IMR-90 (cell line): ENCODE measurements around the gene HOMEZ.

Experiments
- POLR2A ChIP-seq: IDR thresholded peaks from 2 replicates; pipeline ENCODE4 v1.6.1; 2012; ENCODE audit warnings: mild to moderate bottlenecking, low read depth, low read length
- RAD21 ChIP-seq: IDR thresholded peaks from 2 replicates; pipeline ENCODE4 v1.6.1; 2012; ENCODE audit warnings: low read length, improper control_type of control experiment
- RCOR1 ChIP-seq: IDR thresholded peaks from 2 replicates; pipeline ENCODE4 v1.6.1; 2012; ENCODE audit warnings: mild to moderate bottlenecking, low read length, improper control_type of control experiment; ENCODE audit not compliant: insufficient replicate concordance
- RFX5 ChIP-seq: IDR thresholded peaks from 2 replicates; pipeline ENCODE4 v1.8.0; 2012; ENCODE audit warnings: low read depth, mild to moderate bottlenecking, low read length, moderate library complexity

GRCh38 chr14:23326491-23327332 is 40.8 kb upstream of the HOMEZ start:
- peak; percentile 26; the same call in 1 of the 2 replicates for TF ChIP-seq POLR2A
- no peak for TF ChIP-seq RFX5
- TF ChIP-seq RAD21, result no peak
- TF ChIP-seq RCOR1, result no peak
